ENCODE data around the gene PLXNB1. TPM values are rescaled to one million over a fixed set of nuclear protein-coding genes. Genes with fewer than 3 reads are reported as not detected.
"Not testable (repeated sequence)": the region's sequence is repeated elsewhere in the genome, so short reads cannot be mapped to it uniquely, and the experiment has no call there.

Gene PLXNB1
- total RNA-seq, 1 donor from 2014 or later, result 115 TPM

DNA sequence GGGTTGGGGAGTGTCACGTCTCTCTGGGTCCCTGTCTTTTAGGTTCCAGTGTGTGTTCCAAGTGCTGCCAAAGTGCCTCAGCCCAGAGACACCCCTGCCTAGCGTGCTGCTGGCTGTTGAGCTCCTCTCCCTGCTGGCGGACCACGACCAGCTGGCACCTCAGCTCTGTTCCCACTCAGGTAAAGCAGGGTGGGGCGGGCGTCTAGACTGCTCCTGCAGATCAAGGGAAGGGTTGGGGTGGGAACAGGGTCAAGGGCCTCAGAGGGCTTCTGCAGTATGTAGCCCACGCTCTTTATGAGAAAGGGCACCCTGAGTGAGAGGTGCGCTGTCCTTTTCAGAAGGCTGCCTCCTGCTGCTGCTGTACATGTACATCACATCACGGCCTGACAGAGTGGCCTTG lies 33.8 kb upstream of the PLXNB1 start:
- H3K4me1 Mint-ChIP-seq (ENCODE audit: low read depth), result peaks cover 35% of the 10 kb centered on the region
- TF ChIP-seq, protein P1, sequence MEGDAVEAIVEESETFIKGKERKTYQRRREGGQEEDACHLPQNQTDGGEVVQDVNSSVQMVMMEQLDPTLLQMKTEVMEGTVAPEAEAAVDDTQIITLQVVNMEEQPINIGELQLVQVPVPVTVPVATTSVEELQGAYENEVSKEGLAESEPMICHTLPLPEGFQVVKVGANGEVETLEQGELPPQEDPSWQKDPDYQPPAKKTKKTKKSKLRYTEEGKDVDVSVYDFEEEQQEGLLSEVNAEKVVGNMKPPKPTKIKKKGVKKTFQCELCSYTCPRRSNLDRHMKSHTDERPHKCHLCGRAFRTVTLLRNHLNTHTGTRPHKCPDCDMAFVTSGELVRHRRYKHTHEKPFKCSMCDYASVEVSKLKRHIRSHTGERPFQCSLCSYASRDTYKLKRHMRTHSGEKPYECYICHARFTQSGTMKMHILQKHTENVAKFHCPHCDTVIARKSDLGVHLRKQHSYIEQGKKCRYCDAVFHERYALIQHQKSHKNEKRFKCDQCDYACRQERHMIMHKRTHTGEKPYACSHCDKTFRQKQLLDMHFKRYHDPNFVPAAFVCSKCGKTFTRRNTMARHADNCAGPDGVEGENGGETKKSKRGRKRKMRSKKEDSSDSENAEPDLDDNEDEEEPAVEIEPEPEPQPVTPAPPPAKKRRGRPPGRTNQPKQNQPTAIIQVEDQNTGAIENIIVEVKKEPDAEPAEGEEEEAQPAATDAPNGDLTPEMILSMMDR (IDR thresholded peaks at IDR 0.05), result no peak
- H3K4me3 Mint-ChIP-seq (ENCODE audit: unreplicated experiment), result no peak overlapping the region
- peaks cover 20% of the 10 kb centered on the region for H3K36me3 Mint-ChIP-seq (ENCODE audit: low read depth)
- no peak for DNase-seq (ENCODE audit: low spot score)
- H3K9me3 Mint-ChIP-seq (ENCODE audit: low read depth), result no peaks in the 10 kb centered on the region
- no peaks in the 10 kb centered on the region for H3K27me3 Mint-ChIP-seq (ENCODE audit: low read depth)
- no peak overlapping the region for H3K27ac Mint-ChIP-seq (ENCODE audit: unreplicated experiment)

DNA sequence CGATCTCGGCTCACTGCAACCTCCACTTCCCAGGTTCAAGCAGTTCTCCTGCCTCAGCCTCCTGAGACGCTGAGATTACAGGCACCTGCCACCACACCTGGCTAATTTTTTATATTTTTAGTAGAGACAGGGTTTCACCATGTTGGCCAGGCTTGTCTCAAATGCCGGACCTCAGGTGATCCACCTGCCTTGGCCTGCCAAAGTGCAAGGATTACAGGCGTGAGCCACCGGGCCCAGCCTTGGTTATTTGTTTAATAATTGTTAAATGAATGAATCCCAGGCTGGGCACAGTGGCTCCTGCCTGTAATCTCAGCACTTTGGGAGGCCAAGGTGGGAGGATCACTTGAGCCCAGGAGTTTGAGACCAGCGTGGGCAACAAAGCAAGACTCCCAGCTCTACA lies 31.9 kb upstream of the PLXNB1 start:
- not testable (repeated sequence) for H3K27me3 Mint-ChIP-seq (ENCODE audit: low read depth); DNase-seq (ENCODE audit: low spot score); H3K4me3 Mint-ChIP-seq (ENCODE audit: unreplicated experiment); H3K9me3 Mint-ChIP-seq (ENCODE audit: low read depth); H3K27ac Mint-ChIP-seq (ENCODE audit: unreplicated experiment)
- H3K4me1 Mint-ChIP-seq (ENCODE audit: low read depth), result peaks cover 20% of the 10 kb centered on the region
- peaks cover 17% of the 10 kb centered on the region for H3K36me3 Mint-ChIP-seq (ENCODE audit: low read depth)

DNA sequence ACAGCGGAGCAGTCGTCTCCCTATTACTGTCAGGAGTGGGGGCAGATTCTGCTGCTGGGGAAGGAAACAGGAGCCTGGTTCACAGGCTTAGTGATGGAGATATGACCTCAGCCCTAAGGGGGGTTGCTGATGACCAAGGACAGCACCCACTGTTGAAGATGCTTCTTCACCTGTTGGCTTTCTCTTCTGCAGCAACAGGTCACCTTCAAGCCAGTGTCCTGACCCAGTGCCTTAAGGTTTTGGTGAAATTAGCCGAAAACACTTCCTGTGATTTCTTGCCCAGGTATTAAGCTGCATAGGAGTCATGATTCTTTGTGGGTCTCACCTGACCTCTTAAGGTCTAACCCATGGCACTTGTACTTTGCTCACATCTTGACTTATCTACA lies 30.6 kb upstream of the PLXNB1 start:
- Mint-ChIP-seq H3K4me3 (ENCODE audit: unreplicated experiment) (no peak overlapping the region), H3K27me3 (ENCODE audit: low read depth) (no peaks in the 10 kb centered on the region), H3K9me3 (ENCODE audit: low read depth) (no peaks in the 10 kb centered on the region), H3K27ac (ENCODE audit: unreplicated experiment) (no peak overlapping the region), H3K36me3 (ENCODE audit: low read depth) (peaks cover 19% of the 10 kb centered on the region), H3K4me1 (ENCODE audit: low read depth) (peaks cover 7% of the 10 kb centered on the region)
- DNase-seq (ENCODE audit: low spot score), result no peak
- TF ChIP-seq, protein P1 (IDR thresholded peaks at IDR 0.05), result no peak

DNA sequence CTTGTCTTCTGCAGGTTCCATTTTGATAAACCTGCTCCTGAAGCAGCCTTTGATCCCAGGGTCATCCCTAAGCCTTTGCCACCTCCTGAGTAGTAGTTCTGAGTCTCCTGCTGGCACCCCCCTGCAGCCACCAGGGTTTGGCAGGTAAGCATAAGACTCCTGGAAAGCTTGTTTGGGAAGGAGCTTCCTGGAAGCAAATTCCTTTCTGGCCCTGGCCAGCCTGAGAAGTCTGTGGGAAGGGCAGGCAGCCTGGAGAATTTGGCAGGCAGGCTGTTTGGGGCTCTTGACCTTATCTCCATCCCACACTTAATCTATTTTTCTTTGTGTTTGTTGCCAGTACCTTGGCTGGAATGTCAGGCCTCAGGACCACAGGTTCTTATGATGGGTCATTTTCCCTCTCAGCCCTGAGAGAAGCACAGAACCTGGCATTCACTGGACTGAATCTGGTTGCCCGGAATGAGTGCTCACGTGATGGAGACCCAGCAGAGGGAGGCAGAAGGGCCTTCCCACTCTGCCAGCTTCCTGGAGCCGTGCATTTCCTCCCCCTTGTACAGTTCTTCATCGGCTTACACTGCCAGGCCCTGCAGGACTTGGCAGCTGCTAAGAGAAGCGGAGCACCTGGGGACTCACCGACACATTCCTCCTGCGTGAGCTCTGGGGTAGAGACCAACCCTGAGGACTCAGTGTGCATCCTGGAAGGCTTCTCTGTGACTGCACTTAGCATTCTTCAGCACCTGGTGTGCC lies 30.1 kb upstream of the PLXNB1 start:
- TF ChIP-seq, protein P1 (IDR thresholded peaks at IDR 0.05), result no peak

DNA sequence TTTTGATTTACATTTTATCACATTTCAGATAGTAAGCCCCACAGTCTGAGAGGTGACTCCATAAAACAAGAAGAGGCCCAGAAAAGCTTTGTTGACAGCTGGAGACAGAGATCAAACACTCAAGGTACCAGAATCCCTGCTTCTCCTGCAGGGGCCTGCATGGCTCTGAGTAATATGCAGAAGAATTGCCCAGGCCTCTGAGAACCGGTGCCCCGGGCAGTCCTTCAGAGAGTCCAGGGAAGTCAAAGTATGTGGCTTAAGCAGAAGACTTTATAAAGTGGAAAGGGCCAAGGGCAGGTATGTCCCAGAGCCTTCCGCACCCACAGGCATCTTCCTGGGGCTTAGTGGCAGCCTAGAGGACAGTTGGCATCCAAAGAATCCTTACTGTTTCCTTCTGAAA lies 29.4 kb upstream of the PLXNB1 start:
- Mint-ChIP-seq H3K4me3 (ENCODE audit: unreplicated experiment) (no peak overlapping the region), H3K27ac (ENCODE audit: unreplicated experiment) (no peak overlapping the region), H3K4me1 (ENCODE audit: low read depth) (no peaks in the 10 kb centered on the region), H3K27me3 (ENCODE audit: low read depth) (no peaks in the 10 kb centered on the region), H3K9me3 (ENCODE audit: low read depth) (no peaks in the 10 kb centered on the region), H3K36me3 (ENCODE audit: low read depth) (peaks cover 22% of the 10 kb centered on the region)
- TF ChIP-seq, protein P1 (IDR thresholded peaks at IDR 0.05), result no peak
- DNase-seq (ENCODE audit: low spot score), result no peak

More for the DNA sequence above, 30.1 kb upstream of the PLXNB1 start:
- Mint-ChIP-seq H3K36me3 (ENCODE audit: low read depth) (peaks cover 21% of the 10 kb centered on the region), H3K27ac (ENCODE audit: unreplicated experiment) (no peak overlapping the region), H3K4me1 (ENCODE audit: low read depth) (peaks cover 2% of the 10 kb centered on the region), H3K27me3 (ENCODE audit: low read depth) (no peaks in the 10 kb centered on the region), H3K4me3 (ENCODE audit: unreplicated experiment) (no peak overlapping the region), H3K9me3 (ENCODE audit: low read depth) (no peaks in the 10 kb centered on the region)
- no peak for DNase-seq (ENCODE audit: low spot score)

DNA sequence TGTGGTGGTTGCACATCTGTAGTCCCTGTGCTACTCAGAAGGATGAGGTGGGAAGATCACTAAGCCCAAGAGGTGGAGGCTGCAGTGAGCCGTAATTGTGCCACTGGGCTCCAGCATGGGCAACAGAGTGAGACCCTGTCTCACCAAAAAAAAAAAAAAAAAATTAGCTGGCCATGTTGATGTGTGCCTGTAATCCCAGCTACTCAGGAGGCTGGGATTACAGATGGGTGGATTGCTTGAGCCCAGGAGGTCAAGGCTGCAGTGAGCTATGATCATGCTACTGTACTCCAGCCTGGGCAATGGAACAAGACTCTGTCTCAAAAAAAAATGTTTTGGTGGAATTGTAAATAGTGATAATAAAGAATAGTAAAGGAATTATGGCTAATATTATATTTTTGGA lies 26.6 kb upstream of the PLXNB1 start:
- no peaks in the 10 kb centered on the region for H3K9me3 Mint-ChIP-seq (ENCODE audit: low read depth)
- TF ChIP-seq, protein P1 (IDR thresholded peaks at IDR 0.05), result no peak
- H3K27ac Mint-ChIP-seq (ENCODE audit: unreplicated experiment), result no peak overlapping the region
- H3K27me3 Mint-ChIP-seq (ENCODE audit: low read depth), result no peaks in the 10 kb centered on the region
- no peak for DNase-seq (ENCODE audit: low spot score)
- H3K4me3 Mint-ChIP-seq (ENCODE audit: unreplicated experiment), result no peak overlapping the region
- no peaks in the 10 kb centered on the region for H3K4me1 Mint-ChIP-seq (ENCODE audit: low read depth)
- H3K36me3 Mint-ChIP-seq (ENCODE audit: low read depth), result peaks cover 30% of the 10 kb centered on the region
